Measurements from ENCODE around the gene DCAF12.

DNA sequence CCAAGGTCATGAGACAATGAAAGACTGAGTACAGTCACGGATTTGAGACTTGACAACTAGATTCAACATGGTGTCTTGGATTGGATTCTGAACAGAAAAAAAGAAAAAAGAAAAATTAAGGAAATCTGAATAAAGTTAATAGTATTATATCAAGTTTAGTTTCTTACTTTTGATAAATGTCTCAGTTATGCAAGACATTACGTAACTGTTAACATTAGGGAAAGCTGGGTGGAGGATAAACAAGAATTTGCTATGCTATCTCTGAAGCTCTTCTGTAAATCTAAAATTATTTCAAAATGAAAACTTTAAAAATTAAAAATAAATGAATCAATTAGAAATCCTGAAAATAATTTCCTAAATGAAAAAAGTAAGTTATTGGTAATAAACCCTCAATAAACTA is 14.4 kb upstream of the DCAF12 start:
- TF ChIP-seq, protein P1, sequence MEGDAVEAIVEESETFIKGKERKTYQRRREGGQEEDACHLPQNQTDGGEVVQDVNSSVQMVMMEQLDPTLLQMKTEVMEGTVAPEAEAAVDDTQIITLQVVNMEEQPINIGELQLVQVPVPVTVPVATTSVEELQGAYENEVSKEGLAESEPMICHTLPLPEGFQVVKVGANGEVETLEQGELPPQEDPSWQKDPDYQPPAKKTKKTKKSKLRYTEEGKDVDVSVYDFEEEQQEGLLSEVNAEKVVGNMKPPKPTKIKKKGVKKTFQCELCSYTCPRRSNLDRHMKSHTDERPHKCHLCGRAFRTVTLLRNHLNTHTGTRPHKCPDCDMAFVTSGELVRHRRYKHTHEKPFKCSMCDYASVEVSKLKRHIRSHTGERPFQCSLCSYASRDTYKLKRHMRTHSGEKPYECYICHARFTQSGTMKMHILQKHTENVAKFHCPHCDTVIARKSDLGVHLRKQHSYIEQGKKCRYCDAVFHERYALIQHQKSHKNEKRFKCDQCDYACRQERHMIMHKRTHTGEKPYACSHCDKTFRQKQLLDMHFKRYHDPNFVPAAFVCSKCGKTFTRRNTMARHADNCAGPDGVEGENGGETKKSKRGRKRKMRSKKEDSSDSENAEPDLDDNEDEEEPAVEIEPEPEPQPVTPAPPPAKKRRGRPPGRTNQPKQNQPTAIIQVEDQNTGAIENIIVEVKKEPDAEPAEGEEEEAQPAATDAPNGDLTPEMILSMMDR (IDR thresholded peaks at IDR 0.05) = no peak
- no peak for TF ChIP-seq POLR2A (IDR thresholded peaks at IDR 0.05)

Measured in uterus (tissue), 2 donors.